GM21390 (cell line): ENCODE results near the gene NAB1.

Source experiments
- ATAC-seq: cut with Tn5 transposase; IDR thresholded peaks from one replicate; pipeline ENCODE4 v1.9.1; 2021; ENCODE audit not compliant: unreplicated experiment

The NAB1 gene

DNA sequence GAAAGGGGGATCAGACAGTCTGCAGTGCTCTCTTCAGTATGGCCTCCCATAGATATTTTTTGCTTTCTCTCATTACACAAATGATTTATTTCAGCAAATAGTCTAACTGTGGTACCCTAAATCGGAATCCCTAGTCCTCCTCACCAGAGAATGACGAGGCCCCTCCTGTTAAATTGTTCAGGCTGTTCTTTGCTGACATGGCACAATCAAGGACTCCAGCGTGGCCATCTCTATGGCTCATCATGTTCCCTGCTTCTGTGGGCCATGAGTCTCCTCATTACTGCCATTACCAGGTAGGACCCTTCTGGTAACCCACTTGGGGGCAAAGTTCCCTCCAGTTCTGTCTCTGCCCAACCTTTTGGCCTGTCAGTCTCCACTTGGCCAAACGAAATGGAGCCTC is 62.2 kb downstream of the NAB1 start:
- ATAC-seq = no peak

DNA sequence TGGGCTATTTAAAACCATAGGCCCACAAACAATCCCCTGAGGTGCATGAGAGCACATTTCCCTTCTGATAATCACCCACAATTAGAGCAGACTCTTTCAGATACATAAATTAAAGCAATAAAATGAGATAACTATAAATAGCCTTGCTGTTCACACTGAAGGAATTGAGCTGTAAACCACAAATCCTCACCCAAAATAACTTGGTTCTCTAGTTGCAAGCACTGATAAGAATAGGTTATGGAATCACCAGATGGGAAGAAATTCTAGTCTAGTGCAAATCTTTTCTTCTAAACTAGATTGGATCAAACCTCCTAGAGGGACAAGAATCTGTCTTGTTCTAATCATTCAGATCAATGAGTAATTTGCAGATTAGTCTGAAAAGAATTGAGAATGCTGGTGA is 64.6 kb downstream of the NAB1 start:
- ATAC-seq = no peak

DNA sequence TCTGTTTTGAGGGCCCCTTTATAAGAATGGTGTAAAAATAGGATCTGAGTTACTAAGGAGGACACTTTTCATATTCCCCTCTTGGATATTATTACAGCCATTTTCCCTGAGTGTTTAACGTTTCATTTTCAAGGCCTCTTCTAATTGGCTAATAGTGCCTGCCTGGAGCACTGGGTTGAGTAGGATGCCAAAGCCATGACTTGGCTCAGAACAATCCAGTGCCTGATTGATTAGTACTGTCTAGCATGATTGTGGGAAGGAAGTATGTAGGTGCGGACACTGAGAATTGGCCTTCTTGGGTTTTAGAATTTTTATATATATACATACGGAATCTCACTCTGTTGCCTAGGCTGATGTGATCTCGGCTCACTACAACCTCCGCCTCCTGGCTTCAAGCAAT is 66.1 kb downstream of the NAB1 start:
- no peak for ATAC-seq

DNA sequence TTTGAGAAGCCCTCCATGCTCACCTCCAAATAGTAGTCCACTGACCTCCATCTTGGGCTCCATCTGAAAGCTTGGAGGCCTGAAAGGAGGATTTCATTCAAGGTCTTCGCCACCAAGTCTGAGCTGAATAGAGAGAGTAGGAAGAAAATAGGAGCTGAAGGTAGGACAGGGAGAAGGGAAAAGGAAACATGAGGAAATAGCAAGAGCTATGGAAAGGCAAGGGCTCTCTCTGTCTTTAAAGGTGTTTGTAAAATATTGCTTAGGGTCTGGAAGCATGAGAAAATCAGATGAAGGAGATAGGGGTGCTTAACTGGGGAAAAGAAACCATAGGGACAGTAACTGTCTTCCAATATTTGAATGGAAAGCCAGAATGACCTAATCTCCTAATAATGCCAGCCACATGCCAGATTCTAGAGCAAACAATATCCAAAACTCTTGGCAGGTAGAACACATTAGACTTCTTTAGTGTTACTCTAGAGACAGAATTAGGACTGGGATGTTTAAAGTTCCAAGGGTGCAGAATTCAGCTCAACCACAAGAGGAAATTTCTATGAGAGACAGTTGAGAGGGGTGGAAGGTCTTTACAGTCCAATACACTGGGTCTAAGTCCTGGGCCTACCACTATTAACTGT is 67.4 kb downstream of the NAB1 start:
- no peak for ATAC-seq

DNA sequence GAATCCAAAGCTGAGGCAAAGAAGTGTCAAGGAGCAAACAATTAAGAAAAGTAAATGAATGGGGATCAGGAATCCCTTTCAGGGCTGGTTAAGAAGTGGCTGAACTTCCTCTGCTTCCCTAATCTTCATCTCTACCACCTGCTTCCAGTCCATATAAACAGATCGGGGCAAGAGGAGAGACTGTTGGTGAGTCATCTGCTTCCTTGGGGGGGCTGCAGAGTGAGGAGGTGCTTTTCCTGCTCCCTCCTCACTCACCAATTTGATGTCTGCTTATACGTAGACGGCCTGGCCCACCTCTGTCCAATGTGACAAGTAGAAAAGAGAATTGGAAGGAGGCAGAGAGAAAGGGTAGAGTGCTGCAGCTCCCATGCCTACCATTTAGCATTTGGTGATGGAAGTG is 68.4 kb downstream of the NAB1 start:
- ATAC-seq = no peak

DNA sequence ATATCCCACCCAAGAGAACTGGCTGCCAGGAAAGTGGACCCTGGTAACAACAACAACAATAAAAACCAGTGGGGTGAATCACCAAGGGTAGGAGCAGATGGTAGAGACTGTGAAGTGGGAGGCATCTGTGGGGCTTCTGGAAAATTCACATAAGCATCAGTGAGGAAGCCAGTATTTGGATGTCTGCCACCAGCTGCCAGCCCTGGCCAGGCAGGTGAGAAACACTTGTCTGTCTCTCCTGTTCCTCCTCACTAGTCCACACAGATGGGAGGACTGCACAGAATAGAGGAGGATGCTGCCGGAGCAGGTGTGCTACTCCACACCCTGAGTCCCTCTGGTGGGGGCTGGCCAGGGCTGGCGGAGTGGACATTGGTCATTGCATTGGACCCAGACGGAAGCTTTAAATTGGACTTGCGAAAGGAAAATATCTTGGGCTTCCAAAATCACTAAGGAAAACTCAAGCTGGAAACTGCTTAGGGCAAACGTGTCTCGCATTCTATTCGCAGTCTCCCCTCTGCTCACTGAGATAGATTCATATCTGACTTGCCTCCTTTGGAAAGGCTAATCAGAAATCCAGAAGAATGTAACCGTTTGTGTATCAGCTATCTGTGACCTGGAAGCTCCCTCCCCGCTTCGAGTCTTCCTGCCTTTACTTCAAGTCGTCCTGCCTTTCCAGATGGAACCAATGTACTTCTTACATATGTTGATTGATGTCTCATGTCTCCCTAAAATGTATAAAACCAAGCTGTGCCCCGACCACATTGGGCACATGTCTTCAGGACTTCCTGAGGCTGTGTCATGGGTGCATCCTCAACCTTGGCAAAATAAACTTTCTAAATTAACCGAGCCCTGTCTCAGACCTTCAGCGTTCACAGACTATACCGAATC is 69.1 kb downstream of the NAB1 start:
- no peak for ATAC-seq

DNA sequence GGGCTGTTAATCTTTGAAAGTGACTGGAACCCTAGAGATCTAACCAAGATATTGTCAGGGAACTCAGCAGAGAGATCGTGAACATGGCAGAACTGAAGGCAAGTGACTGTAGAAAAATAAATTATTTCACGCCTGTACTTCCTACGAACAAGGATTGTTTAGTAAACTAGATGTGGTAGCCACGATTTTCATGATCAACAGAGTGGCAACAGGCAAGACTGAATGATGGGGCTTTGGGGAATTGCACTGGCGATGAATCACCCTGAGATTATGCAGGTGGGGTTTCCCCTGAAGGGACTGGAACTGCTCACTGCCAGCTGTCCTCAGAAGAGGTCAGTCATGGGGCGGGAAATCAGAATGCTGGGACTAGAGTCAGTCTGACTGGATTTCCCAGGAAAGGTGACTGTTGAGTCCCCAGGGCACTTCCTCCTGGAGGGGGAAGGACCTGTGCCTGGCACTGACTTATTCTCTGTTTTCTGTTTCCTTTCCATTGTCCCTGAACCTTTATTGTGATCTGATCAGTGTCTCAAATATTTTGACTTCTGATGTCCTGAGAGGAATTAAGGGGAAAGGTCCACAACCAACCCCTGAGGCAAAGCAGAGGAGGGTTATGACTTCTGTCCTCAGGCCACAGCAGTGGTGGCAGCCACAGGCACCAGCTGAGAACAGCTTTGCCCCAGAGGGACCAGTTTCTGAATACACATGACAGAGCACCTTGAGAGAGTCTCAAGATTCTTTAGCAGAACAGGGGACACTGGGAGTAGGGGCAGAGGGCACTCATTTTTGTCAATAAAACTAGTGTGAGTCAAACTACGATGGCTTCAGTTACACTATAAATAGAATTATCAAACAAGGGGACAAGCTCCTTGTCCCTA is 70.0 kb downstream of the NAB1 start:
- ATAC-seq = peak; percentile 52

DNA sequence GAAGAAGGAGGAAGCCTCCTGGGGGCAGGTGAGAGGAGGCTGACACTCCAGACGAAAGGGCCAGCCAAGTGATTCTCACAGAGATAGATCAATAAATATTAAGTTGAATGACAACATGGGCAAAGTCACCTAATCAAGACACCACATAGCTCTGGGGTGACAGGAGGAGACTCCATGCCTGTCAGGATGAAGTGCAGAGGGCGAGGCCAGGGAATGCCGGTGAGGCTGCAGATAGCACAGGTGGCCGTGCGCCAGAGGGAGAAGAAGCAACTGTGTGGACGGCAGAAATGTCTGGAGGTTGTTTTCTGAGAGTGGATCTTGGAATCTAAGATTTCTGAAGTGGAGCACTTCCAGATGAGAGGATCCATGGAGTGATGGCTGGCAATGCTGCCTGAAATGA is 71.4 kb downstream of the NAB1 start:
- no peak for ATAC-seq

DNA sequence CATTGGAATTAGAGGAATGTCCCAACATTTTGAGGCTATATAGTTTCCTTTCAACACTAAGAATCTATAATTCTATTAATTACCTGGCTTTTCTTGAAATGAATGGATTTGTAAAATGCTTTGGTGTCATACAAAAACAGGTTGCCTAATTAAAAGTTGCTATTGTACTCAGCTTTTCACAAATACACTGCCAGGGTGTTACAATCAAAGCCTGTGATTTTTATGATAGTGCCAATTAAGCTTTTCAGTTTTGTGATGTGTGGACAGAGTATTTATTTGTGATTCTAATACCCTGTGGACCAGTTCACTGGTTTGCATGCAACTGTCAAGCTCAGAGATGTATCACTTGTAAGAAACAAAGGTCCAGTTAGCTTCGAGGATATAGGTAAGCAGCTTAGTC is 71.8 kb downstream of the NAB1 start:
- no peak for ATAC-seq

DNA sequence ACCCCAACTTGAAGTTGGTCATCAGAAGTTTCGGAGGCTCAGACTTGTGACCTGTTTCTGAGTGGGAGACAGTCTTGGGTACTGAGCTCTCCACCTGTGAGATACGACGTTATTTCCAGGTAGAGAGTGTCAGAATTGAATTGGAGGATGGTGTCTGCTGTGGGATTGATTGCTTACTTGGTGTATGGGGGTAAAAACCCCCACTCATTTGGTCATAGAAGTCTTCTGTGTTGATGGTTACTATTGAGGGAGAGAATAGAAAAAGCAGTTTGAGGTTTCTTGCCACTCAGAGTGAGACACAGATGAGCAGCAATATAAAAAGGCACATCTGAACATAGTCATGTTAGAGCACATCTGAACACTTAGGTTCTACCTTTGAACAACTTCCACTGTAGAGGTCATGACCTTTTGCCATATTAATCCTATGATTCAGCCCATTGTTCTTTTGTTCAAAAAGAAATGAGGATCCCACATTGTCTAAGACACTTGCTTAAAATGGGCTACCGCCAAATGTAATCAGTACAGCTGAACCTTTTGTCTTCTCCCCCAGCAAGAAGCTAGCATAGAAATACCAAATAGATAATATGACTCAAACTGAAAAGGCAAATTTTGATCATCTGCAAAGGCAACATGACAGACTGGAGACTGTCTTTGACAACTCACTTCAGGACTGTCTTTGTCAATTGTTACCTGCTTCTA is 73.3 kb downstream of the NAB1 start:
- peak; percentile 59 for ATAC-seq

DNA sequence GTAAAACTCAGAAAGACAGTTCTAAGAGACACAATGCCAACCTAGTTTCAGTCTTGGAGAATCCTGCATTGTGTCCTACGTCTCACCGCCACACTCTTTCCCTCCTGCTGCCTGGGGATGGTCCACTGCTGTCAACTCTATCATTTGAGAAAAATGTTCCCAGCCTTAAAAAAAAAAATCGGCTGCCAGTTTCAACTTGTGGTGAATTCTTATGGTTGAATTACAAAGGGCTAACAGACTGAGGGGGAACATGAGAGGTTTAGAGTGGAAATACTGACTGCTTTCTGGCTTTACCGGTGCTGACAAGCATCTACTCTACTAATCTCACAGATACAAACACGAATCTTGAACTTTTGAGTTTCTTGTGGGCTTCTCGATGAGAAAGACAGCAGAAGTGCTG is 74.0 kb downstream of the NAB1 start:
- no peak for ATAC-seq

DNA sequence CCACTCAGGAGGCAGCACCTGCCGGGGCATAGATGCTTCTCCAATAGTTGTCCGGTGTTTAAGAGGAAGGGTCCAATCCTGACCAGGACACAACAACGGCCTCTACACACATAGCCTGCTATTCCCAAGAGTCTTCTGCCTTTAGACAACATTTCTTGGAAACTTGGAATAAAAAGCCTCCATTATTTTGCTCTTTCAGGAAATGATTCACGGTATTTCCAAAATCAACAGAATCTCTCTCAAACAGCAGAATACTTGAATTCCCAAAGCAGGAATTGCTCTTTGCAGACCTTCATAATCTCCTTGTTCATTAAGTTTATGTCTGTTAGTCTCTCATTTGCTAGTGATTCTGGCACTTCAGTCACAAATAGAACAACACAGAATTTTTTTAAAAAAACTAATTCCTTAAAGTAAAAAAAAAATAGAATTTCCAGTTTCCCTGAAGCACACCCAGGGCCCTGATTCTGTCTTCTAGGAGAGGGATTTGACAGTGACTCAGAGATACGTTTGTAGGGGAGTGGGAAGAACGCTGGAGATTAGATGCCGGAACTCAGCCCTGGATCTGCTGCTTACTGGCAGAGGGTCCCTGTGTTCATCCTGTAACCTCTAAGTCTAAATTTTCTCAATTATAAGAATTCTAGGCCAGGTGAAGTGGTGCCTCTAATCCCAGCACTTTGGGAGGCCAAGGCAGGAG is 74.7 kb downstream of the NAB1 start:
- ATAC-seq = no peak

DNA sequence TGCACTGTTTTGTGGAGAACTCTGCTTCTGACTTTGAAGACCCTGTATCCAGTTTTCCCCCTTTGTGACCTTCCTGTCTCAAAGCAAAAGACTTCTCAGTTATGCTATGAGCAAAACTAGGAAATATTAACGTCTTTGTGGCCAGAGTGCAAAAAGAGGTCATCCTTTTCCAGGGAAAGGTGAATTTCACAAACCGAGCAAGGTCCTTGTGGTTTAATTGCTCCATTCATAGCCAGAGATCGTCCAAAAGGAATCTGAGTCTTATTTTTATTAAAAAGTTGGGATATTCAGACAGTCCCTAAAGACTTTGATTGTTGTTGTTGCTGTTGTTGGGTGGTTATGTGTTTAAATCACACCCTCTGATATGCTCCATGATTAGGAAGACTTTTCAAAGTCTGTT is 77.4 kb downstream of the NAB1 start:
- no peak for ATAC-seq

DNA sequence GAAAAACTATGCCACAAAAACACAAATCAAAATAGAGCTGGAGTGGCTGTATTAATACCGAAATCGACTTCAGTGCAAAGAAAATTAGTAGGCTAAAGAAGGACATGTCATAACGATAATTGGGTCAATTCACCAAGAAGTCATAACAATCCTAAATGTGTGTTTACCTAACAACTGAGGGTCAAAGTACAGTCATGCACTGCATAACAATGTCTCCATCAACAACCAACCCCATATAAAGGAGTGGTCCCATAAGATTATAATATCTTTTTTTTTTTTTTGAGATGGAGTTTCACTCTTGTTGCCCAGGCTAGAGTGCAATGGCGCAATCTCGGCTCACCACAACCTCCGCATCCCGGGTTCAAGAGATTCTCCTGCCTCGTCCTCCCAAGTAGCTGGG is 87.5 kb downstream of the NAB1 start:
- ATAC-seq = no peak

DNA sequence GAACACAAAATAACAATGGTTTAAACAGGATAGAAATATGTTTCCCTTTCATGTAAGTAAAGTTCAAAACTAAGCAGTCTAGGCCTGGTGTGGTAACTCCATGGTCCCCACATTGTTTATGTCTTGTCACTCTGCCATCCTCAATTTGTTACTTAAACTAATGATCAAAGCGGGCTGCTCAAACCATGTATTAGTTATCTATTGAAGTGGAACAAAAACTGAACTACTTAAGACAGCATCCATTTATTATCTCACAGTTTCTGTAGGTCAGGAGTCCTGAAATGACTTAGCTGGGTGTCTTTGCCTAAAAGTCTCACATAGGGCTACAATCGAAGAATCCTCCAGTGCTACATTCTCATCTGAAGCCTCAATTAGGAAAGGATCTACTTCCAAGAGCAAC is 91.6 kb downstream of the NAB1 start:
- ATAC-seq = no peak
